Activated CD4-positive, alpha-beta T cell treated with anti-CD3 and anti-CD28 coated beads, Interleukin-2, amount 50 U/mL, for 4 hours (primary cell): ENCODE data around the gene SYNGR3.

Experiments
- DNase-seq, 2 experiments: peaks; one replicate each; pipeline ENCODE4 v3.0.0-alpha.2; 2020

Gene SYNGR3

DNA sequence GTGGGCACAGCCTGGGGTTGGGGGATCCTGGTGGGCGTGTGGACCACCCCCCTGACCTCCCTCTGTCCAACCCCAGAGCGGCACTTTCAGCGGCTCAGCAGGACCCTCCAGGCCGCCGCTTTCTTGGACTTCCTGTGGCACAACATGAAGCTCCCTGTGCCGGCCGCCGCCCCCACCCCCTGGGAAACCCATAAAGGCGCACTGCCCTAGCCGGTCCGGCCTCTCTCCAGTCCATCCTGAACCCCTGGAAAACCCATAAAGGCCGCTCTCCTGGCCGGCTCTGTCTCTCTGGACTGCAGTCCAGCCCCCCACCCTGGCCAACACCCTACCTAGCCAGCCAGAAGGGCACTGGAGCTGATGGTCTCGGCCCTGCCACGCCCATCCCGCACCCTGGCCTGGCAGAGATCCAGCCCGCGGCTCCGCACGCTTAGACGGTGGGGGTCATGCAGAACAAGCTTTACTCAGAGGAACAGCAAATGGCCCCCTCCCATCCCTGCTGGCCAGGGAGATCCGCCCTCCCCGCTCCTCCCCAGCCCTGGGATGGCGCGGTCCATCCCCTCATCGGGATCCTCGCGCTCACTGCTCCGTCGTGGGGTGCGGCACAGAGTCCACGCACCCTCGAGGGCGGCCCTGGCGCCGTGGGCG is 11.2 kb upstream of the SYNGR3 start:
- no peak for DNase-seq

DNA sequence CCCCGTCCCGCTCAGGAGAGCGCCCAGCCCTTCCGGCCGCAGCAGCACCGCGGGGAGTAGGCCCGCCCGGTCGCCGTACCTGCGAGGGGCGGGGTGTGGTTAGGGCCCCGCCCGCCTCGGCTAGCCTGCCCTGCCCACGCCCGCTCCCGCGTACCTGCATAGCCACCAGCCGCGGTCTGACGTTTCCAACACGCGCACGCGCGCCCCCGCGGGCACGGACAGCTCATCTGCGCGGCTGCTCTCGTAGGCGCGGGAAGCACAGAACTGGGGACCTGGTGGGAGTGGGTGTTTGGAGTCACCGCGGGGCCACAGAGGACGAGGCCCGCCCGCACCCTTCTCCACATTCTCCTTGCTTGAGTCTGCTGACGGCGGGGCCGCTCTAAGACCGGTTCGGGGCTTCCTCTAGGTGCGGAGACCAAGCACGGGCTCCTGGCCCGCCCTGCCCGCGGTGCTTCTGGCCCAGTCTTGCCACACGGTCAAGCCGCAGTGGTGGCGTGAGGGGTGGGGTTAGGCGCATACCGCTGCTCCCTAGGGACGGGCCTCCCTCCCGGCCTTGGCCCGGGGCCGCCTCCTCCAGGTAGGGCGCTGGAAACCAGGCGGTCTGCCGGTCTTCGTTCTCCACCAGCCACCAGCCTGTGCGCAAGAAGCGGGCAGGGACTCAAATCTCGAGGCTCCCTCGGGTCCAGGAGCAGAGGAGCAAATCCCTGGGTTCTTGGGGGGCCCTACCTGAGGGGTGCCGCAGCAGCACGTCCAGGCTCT is 10.3 kb upstream of the SYNGR3 start:
- DNase-seq: peak in 1 of 2 experiments; percentile 53

DNA sequence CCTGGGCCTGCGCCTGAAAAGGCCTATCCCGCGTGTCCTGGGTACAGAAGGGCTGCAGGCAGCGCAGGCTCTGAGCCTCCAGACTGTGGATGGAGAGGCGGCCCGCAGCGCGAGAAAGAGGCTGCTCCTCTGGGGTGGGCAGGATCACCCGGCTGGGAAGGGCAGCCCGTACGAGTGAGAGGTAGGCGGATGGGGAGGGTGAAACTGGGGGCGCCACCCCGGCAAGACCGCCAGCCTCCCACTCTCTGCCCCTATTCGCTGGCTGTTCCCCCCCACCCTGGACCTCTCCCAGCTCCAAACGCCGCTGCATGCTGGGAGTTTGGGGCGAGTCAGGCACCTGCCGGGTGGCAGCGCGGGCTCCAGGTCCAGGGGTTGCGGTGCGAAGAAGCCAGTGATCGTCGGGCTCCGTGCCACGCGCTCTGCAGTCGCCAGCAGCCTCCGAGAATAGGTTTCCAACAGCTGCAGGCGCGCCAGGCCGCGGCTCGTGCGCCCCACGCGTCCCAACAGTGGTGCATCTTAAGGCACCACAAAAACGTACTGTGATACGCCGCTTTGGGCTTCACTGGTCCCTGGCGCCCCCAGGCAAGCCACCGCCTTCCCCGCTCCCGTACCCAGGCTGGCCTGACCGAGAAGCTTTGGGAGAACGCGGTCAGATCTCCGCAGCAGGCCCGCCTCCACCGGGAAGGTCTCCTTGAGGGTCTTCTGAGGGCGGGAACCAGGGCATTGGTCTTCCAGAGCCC is 9.6 kb upstream of the SYNGR3 start:
- no peak for DNase-seq

DNA sequence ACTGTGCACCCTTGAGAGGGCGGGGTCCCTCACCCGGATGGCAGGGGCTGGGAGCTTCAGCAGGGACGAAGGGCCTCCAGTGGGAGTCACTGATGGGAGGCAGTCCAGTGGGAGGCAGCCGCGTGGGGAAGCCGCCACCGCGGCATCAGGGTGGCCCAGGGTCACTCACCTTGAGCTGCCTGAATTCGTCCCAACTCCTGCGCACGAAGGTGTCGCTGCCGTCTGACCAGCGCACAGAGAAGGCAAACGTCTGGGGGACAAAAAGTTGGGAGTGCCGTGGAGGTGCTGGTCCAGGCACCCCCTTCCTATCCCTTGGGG is 9.0 kb upstream of the SYNGR3 start:
- no peak for DNase-seq

DNA sequence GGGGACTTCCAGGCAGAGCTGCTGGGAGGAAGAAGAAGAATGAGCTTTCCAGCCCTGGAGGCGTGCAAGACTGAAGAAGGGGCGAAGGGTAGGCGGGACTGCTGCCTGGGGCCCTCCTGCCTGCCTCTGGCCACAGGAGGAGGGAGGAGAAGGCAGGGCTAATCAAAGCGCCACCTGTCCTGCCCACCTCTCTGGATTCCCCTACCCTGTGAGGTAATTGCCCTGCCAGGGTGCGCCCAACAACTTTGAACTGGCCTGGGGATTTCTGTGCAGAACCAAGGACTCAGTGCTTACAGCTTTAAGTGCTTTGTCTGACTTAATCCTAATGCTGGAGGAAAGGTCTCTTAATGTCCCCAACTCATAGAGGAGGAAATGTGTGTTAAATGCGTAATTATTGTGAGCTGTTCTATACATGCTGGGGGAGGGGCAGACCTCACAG is 8.4 kb upstream of the SYNGR3 start, which contains the start of gene NOXO1:
Gene NOXO1, minus strand, starts transcription at position 72 of the 439 bp plus-strand sequence. CDS start 290 bp downstream, outside the sequence.
- DNase-seq: no peak

DNA sequence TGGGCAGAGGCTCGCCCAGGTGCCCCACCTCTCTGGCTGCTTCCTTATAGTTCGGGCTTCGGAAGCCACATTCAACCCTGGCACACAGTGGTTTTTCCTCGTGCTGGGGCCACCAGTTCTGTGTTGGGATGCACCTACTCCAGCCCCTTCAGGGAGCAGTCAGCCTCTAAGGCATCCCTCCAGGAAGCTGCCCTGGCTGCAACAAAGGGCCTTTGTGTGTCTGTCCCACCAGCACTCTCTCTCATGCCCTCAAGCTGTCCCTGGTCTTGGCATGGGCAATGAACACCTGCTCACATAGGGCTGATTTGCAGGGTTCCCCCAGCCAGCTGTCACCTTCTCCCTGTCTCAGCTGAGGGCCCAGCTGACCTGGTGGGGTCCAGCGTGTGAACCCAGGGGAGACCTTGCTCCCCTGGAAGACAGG is 7.7 kb upstream of the SYNGR3 start:
- DNase-seq: no peak

DNA sequence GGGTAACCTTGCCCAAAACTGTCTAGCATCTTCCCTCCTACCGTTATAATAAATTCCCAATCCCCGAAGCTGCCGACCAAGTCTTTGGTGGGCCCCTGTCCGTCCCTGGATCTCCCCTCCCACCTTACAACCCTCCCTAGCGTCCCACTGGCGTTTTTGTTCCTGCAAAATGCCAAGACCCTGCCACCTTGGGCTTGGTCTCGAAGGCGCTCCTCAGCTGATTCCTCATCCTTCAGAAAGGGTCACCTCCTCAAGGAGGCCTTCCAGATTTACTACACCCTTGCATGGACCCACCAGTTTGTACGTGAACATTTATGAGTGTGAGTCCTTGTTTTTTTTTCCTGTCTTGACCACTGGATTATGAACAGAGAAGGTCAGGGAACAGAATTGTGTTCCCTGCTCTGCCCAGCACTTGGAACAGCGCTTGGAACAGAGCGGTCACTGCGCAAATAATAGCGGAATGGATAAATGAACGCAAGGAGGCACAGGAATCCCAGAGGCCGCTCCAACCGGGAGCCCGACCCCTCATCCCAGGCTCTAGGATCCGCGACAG is 6.7 kb upstream of the SYNGR3 start:
- DNase-seq: no peak

DNA sequence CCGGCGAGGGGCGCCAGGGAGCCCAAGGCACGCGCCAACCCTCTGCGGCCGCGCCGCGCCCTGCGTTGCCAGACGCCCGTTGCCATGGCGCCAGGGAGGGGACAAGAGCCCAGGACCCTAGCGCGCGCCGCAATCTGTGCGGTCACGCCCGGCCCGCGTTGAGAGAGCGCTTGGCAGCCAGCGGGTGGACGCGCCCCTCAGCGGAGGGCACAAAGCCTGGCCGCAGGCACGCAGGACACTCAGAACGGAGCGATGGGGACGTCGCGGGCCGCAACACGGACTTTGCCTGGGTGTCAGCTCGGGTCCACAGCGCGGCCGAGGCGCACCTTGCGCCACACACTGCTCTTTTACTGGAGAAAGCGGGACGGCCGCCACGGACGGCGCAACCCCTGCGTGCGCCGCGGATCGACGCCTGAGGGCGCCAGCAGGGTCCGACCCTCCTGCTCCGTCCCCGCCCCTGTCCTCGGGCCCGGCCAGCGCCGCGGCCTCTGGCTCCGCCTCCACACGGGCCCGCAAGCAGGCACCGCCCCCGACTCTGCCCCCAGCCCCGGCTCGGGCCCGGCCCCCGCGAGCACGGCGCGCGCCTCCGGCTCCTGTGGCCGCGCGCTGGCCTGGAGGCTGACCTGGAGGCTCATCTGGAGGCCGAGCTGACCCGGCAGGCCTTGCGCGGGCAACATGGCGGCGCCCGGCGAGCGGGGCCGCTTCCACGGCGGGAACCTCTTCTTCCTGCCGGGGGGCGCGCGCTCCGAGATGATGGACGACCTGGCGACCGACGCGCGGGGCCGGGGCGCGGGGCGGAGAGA is 6.0 kb upstream of the SYNGR3 start, which contains the start of gene GFER:
Gene GFER, plus strand, starts transcription at position 650 of the 803 bp plus-strand sequence. Its CDS starts 26 bp downstream, at position 676.
- DNase-seq: peak in 1 of 2 experiments; percentile 39

DNA sequence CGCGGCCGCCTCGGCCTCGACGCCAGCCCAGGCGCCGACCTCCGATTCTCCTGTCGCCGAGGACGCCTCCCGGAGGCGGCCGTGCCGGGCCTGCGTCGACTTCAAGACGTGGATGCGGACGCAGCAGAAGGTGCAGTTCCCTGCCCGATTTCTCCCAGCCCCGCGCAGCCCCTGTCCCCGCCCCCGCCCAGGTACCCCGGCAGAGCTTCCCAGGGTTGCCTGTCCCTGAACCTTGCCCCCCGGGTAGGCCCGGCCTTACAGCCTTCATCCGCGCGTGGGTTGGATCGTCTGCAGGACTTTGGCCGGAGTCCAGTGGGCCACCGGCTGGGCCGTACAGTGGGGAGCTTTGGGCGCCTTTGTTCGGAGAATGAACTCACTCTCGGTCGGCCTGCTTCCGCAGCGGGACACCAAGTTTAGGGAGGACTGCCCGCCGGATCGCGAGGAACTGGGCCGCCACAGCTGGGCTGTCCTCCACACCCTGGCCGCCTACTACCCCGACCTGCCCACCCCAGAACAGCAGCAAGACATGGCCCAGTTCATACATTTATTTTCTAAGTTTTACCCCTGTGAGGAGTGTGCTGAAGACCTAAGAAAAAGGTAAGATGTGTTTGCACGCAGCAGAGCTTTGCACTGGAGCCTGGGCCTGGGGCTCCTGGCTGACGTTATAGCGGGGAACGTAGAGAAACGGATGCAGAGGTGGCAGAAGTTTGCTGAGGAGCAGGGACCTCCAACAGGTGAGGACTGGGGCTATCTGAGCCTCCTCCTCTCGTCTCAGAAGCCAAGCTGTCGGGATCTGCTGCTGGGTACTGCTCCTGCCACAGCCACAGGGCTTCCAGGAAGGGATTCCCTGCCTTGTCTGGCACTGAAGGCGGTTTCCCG is 5.2 kb upstream of the SYNGR3 start:
- DNase-seq: no peak

DNA sequence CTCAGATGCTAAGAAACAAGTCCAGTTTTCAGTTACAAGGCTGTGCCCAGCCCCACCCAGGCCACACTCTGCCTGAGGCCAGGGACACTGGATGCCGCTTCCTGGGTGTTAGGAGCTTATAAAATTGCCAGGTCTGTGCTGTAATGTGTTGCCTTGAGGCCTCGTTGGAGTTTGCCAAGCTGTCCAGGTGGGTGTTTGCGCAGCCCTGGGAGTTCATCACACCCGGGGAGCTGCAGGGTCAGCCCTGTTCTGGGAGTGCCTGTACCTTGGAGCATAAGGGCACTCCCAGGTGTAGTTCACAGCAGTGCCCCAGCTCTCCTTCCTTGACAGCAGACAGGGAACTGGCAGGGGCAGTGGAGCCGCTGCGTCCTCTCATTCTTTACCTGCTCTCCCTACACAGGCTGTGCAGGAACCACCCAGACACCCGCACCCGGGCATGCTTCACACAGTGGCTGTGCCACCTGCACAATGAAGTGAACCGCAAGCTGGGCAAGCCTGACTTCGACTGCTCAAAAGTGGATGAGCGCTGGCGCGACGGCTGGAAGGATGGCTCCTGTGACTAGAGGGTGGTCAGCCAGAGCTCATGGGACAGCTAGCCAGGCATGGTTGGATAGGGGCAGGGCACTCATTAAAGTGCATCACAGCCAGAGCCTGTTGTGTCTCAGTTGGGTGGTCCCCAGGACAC is 4.2 kb upstream of the SYNGR3 start:
- no peak for DNase-seq

DNA sequence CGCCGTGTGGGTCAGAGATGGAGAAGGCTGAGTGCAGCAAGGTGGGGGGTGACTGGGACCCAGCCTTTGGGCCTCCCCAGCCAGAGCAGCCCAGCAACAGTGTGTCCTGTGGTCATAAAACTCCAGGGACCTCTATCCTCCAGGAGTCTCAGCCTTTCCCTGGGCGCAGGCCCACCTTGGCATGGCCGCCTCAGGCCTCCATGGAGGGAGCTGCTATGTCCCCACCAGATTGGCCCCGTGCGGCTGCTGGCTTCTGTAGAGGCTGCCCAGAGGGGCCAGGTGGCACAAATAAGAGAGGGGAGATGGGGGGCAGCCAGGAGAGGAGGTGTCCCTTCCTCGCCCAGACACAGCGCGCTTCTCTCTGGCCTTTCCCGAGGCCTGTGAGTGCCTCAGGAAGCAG is 2.6 kb upstream of the SYNGR3 start:
- no peak for DNase-seq

DNA sequence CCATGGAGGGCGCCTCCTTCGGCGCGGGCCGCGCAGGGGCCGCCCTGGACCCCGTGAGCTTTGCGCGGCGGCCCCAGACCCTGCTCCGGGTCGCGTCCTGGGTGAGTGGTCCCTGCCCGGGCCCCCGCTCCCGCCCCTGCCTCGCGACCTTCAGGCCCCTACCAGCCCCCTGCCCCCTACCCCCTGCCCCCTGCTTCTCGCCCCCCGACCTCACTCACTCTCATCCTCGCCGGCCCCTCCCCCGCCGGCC is 256 bp downstream of the SYNGR3 start:
- DNase-seq: no peak

DNA sequence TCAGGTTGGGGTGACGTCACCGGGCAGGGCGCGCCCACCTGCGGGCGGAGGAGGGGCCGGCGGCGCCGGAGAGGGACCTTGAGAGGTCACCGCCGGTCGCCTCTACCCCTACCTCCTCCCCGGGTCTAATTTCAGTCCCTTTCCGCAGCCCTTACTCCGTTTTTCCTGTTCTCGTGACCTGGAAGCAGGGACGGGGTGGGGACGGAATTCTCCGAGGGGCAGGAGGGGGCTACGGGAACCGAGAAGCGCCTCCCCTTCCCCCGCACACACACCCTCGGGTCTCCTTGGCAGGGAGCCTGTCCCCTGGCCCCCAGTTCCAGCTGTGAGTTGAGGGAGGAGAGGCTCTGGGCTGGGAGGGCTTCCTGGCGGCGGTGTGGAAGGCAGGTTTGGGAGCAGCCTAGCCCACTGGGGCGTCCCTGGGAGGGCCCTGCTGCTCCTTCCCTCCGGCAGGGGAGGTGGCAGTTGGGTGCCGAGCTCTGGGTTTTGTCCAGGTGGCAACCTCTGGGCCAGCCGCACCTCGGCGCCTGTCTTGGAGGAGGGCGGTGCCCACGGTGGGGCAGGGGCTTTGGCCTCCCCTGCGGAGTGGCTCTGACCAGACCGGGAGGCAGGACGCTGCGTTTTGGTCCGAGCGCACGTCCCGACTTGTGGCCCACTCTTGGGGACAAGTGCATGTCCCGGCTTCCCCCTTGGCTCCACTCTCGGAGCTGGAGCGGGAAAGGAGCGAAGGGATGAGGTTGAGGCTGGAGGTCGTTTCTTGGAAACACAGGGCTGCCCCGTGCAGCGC is 773 bp downstream of the SYNGR3 start:
- DNase-seq: no peak

DNA sequence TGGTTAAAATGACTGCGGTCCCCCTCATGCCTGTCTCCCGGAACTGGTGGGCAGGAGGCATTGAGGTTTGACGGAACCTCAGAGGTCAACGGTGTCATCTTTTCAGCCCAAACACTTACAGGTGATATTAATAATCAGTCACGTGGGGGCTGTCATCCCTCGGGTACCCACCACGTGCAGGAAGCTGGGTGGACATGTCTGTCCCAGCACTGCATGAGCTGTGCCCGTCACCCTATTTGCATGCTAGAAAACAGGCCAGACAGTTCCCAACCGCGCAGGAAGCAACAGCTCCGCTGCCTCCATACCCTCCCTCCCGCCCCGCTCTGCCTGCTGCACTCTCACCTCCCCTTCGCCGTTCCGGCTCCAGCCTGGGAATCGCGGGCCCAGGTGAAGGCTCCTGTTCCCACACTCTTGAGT is 1.4 kb downstream of the SYNGR3 start:
- DNase-seq: peak; percentile 32 to 42

DNA sequence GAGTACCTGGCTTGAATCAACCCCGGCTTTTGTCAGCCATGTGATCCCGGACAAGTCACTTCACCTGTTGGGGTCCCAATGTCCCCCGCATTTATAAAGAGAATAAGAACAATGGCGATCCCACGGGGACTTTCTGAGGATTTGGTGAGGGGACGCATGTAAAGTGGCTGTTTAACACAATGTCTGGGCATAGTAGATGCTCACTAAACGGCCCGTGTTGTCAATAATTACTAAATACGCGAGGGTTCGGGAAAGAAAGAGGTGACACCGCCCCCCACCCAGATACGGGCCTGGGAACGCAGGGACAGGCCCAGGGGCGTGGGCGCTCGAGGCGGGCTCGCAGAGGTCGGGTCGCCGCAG is 1.8 kb downstream of the SYNGR3 start:
- DNase-seq: no peak

DNA sequence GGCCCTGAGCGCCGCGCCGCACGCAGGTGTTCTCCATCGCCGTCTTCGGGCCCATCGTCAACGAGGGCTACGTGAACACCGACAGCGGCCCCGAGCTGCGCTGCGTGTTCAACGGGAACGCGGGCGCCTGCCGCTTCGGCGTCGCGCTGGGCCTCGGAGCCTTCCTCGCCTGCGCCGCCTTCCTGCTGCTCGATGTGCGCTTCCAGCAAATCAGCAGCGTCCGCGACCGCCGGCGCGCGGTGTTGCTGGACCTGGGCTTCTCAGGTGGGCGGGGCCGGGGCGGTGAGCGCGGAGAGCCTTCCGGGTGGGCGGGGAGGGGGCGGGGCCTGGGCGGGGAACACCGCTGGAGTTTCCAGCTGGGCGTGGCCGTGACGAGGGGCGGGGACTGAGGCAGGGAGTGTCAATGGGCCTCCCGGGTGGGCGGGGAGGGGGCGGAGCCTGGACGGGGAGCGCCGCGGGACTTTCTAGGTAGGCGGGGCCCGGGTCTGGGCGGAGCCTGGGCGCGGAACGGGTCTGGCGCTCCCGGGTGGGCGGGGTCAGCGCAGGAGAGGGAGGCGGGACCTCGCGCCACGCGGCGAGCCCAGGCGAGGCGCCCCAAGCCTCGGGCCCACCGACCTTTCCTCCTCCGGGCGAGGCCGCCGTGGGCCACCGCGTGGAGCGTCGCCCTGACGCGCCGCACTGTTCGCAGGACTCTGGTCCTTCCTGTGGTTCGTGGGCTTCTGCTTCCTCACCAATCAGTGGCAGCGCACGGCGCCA is 2.4 kb downstream of the SYNGR3 start:
- DNase-seq: peak; percentile 99

DNA sequence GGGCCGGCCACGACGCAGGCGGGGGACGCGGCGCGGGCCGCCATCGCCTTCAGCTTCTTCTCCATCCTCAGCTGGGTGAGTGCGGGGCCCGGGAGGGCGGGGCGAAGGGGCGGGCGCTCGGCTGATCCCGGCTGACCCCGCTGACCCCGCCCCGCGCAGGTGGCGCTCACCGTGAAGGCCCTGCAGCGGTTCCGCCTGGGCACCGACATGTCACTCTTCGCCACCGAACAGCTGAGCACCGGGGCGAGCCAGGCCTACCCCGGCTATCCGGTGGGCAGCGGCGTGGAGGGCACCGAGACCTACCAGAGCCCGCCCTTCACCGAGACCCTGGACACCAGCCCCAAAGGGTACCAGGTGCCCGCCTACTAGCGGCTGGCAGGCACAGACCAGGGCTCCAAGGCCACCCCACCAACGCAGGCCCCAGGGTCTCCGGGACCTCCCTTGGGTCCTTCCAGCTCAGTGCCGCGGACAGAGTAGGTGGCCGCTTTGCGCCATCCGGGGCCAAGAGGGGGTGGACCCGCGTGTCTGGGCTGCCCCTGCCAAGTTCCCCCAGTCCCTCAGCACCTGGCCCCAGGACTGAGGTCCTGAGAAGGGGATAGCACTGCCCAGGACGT is 3.0 kb downstream of the SYNGR3 start:
- no peak for DNase-seq

DNA sequence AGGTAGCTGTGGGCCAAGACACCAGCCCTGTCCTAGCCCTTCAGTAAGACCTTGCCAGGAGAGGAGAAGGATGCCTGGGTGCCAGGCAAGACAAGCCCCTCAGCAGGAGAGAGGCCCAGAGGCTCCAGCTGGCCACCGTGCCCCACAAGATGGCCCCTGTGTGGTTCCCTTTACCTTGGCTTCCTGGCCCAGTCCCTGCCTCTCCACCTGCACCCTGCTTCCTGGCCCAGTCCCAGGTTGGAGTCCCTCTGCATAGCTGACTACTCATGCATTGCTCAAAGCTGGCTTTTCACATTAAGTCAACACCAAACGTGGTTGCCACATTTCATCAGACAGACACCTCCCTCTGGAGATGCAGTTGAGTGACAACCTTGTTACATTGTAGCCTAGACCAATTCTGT is 4.0 kb downstream of the SYNGR3 start:
- no peak for DNase-seq
